ENCODE results near the gene JADE1.

Gene JADE1

GRCh38 chr4:128819082-128819742 is 9.7 kb downstream of the JADE1 start:
- no peak for TF ChIP-seq CTCF (IDR thresholded peaks at IDR 0.05; ENCODE audit: borderline replicate concordance, control extremely low read depth, extremely low read depth, insufficient read depth, missing control alignments)
- in situ Hi-C loops (cut with MboI; ENCODE audit: low sequenced_read_pairs, unreplicated experiment): no loop called here

GRCh38 chr4:128820671-128821070 is 11.2 kb downstream of the JADE1 start:
- TF ChIP-seq CTCF (IDR thresholded peaks at IDR 0.05; ENCODE audit: borderline replicate concordance, control extremely low read depth, extremely low read depth, insufficient read depth, missing control alignments): no peak
- no peak for DNase-seq (ENCODE audit: low spot score)
- in situ Hi-C loops (cut with MboI; ENCODE audit: low sequenced_read_pairs, unreplicated experiment): loop anchor here (10.0 kb wide), 1 partner anchor 274 kb away; the partner anchor contains the start of genes C4orf33 and SCLT1

More at GRCh38 chr4:128819082-128819742, 9.7 kb downstream of the JADE1 start:
- DNase-seq (ENCODE audit: low spot score): no peak

GRCh38 chr4:128821151-128821550 is 11.7 kb downstream of the JADE1 start:
- DNase-seq (ENCODE audit: low spot score): no peak
- TF ChIP-seq CTCF (IDR thresholded peaks at IDR 0.05; ENCODE audit: borderline replicate concordance, control extremely low read depth, extremely low read depth, insufficient read depth, missing control alignments): no peak
- in situ Hi-C loops (cut with MboI; ENCODE audit: low sequenced_read_pairs, unreplicated experiment): loop anchor here (10.0 kb wide), 1 partner anchor 274 kb away; the partner anchor contains the start of genes C4orf33 and SCLT1

GRCh38 chr4:128823025-128823661 is 13.6 kb downstream of the JADE1 start:
- no peak for DNase-seq (ENCODE audit: low spot score)
- TF ChIP-seq CTCF (IDR thresholded peaks at IDR 0.05; ENCODE audit: borderline replicate concordance, control extremely low read depth, extremely low read depth, insufficient read depth, missing control alignments): no peak
- in situ Hi-C loops (cut with MboI; ENCODE audit: low sequenced_read_pairs, unreplicated experiment): loop anchor here (10.0 kb wide), 1 partner anchor 272 kb away; the partner anchor contains the start of genes C4orf33 and SCLT1

- no peak for DNase-seq (ENCODE audit: low spot score)
- TF ChIP-seq CTCF (IDR thresholded peaks at IDR 0.05; ENCODE audit: borderline replicate concordance, control extremely low read depth, extremely low read depth, insufficient read depth, missing control alignments): no peak
- in situ Hi-C loops (cut with MboI; ENCODE audit: low sequenced_read_pairs, unreplicated experiment): loop anchor here (10.0 kb wide), 1 partner anchor 270 kb away; the partner anchor contains the start of genes C4orf33 and SCLT1
These were observed 15.7 kb downstream of the JADE1 start for GRCh38 chr4:128825226-128825625.

- DNase-seq (ENCODE audit: low spot score): no peak
- no peak for TF ChIP-seq CTCF (IDR thresholded peaks at IDR 0.05; ENCODE audit: borderline replicate concordance, control extremely low read depth, extremely low read depth, insufficient read depth, missing control alignments)
- in situ Hi-C loops (cut with MboI; ENCODE audit: low sequenced_read_pairs, unreplicated experiment): loop anchor here (10.0 kb wide), 1 partner anchor 268 kb away; the partner anchor contains the start of genes C4orf33 and SCLT1
These were observed 17.8 kb downstream of the JADE1 start for GRCh38 chr4:128827296-128827695.
